ENCODE data around the gene ITPR2.
A peak's percentile ranks its signal among the peaks of the same experiment; 100 is the strongest.

The ITPR2 gene

GRCh38 chr12:26853303-26854030, 20.5 kb upstream of the ITPR2 start:
- Histone ChIP-seq H3K27me3 (ENCODE audit: insufficient read depth, poor library complexity, severe bottlenecking) (no peaks in the 10 kb centered on the region), H3K27ac (replicated peaks) (peak overlapping the region; percentile 12), H3K4me3 (replicated peaks; ENCODE audit: insufficient read depth, low read length) (no peak overlapping the region)
- peak in 1 of 2 experiments; percentile 78 for DNase-seq (ENCODE audit: low read depth in 1 of 2, low spot score in 1 of 2)
- TF ChIP-seq, protein P1, sequence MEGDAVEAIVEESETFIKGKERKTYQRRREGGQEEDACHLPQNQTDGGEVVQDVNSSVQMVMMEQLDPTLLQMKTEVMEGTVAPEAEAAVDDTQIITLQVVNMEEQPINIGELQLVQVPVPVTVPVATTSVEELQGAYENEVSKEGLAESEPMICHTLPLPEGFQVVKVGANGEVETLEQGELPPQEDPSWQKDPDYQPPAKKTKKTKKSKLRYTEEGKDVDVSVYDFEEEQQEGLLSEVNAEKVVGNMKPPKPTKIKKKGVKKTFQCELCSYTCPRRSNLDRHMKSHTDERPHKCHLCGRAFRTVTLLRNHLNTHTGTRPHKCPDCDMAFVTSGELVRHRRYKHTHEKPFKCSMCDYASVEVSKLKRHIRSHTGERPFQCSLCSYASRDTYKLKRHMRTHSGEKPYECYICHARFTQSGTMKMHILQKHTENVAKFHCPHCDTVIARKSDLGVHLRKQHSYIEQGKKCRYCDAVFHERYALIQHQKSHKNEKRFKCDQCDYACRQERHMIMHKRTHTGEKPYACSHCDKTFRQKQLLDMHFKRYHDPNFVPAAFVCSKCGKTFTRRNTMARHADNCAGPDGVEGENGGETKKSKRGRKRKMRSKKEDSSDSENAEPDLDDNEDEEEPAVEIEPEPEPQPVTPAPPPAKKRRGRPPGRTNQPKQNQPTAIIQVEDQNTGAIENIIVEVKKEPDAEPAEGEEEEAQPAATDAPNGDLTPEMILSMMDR (IDR thresholded peaks at IDR 0.05; ENCODE audit: insufficient read depth, low read length), result peak; percentile 80
- no peak for TF ChIP-seq POLR2AphosphoS5 (IDR thresholded peaks at IDR 0.05; ENCODE audit: low read depth)

GRCh38 chr12:26851031-26851809, 18.2 kb upstream of the ITPR2 start:
- no peak for TF ChIP-seq POLR2AphosphoS5 (IDR thresholded peaks at IDR 0.05; ENCODE audit: low read depth)
- no peak for TF ChIP-seq SPI1 (IDR thresholded peaks at IDR 0.05; ENCODE audit: borderline replicate concordance, low read depth)
- no peak for TF ChIP-seq REST (IDR thresholded peaks at IDR 0.05; ENCODE audit: insufficient replicate concordance, low read depth)
- no peak for TF ChIP-seq GABPA (IDR thresholded peaks at IDR 0.05; ENCODE audit: low read depth)
- TF ChIP-seq, protein P1 (IDR thresholded peaks at IDR 0.05; ENCODE audit: insufficient read depth, low read length), result no peak

DNA sequence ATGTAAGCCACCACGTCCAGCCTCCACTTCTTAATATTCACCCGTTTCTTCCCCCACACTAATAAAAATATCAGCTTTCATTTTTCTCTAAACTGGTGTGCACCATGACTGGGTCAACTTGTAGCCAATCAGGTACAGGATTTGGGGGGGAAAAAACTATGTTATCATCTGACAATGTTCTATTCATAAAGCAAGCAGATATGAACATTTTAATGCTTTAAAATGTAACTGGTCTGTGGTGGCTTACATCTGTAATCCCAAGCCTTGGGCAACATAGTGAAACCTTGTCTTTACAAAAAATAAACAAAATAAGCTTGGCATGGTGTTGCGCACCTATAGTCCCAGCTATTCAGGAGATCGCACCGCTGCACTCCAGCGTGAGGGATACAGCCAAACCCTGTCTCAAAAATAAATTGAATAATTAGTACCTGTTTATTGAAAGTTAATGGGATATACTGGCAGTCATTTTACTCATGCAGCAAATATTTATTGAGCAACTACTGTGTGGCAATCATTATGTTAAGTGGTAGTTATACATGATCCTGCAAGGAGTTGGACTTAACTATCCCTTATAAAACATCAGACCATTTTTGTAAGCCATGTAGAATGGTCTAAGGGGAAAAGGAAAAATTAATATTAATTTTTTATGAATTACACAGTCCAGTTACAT, 15.3 kb upstream of the ITPR2 start:
- TF ChIP-seq GABPA (IDR thresholded peaks at IDR 0.05; ENCODE audit: low read depth), result no peak
- TF ChIP-seq POLR2AphosphoS5 (IDR thresholded peaks at IDR 0.05; ENCODE audit: low read depth), result no peak
- H3K27ac ChIP-seq (replicated peaks), result no peak overlapping the region
- no peak for DNase-seq (ENCODE audit: low read depth in 1 of 2, low spot score in 1 of 2)
- no peak overlapping the region for H3K4me3 ChIP-seq (replicated peaks; ENCODE audit: insufficient read depth, low read length)
- no peaks in the 10 kb centered on the region for H3K27me3 ChIP-seq (ENCODE audit: insufficient read depth, poor library complexity, severe bottlenecking)

More at GRCh38 chr12:26851031-26851809, 18.2 kb upstream of the ITPR2 start:
- Histone ChIP-seq H3K4me3 (replicated peaks; ENCODE audit: insufficient read depth, low read length) (no peak overlapping the region), H3K27me3 (ENCODE audit: insufficient read depth, poor library complexity, severe bottlenecking) (no peaks in the 10 kb centered on the region), H3K27ac (replicated peaks) (no peak overlapping the region)
- DNase-seq (ENCODE audit: low read depth in 1 of 2, low spot score in 1 of 2), result no peak

DNA sequence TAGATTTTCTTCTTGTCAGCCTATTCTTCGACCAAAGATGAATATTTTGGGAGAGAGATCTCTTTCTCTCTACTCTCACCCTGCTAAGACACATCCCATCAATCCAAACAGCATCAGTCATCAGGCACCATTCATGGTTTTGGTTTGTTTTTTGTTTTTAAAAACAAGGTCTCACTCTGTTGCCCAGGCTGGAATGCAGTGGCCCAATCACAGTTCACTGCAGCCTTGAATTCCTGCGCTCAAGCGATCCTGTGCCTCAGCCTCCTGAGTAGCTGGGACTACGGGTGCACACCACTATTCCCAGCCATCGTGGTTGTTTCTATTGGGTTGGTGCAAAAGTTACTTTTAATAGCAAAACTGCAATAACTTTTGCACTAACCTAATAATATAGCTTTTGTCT, 14.4 kb upstream of the ITPR2 start:
- H3K27me3 ChIP-seq (ENCODE audit: insufficient read depth, poor library complexity, severe bottlenecking), result no peaks in the 10 kb centered on the region
- no peak overlapping the region for H3K27ac ChIP-seq (replicated peaks)
- DNase-seq (ENCODE audit: low read depth in 1 of 2, low spot score in 1 of 2), result no peak
- no peak for TF ChIP-seq REST (IDR thresholded peaks at IDR 0.05; ENCODE audit: insufficient replicate concordance, low read depth)
- no peak for TF ChIP-seq SPI1 (IDR thresholded peaks at IDR 0.05; ENCODE audit: borderline replicate concordance, low read depth)
- no peak for TF ChIP-seq POLR2AphosphoS5 (IDR thresholded peaks at IDR 0.05; ENCODE audit: low read depth)
- TF ChIP-seq GABPA (IDR thresholded peaks at IDR 0.05; ENCODE audit: low read depth), result no peak
- TF ChIP-seq, protein P1 (IDR thresholded peaks at IDR 0.05; ENCODE audit: insufficient read depth, low read length), result no peak
- no peak overlapping the region for H3K4me3 ChIP-seq (replicated peaks; ENCODE audit: insufficient read depth, low read length)

All from HL-60 (cell line).